ENCODE results near the gene TAS1R2. TPM values are rescaled to one million over a fixed set of nuclear protein-coding genes. Genes with fewer than 3 reads are reported as not detected.
A peak's percentile ranks its signal among the peaks of the same experiment; 100 is the strongest.

Gene TAS1R2
- total RNA-seq, 1 donor = not detected

GRCh38 chr1:18901952-18902522 is 42.6 kb upstream of the TAS1R2 start:
- DNase-seq (ENCODE audit: low read depth) = peak; percentile 25
- TF ChIP-seq CTCF (IDR thresholded peaks at IDR 0.05; ENCODE audit: insufficient read depth, low read length) = no peak
- peak overlapping the region; percentile 87 for H3K4me3 ChIP-seq (ENCODE audit: low read depth, low read length)

DNA sequence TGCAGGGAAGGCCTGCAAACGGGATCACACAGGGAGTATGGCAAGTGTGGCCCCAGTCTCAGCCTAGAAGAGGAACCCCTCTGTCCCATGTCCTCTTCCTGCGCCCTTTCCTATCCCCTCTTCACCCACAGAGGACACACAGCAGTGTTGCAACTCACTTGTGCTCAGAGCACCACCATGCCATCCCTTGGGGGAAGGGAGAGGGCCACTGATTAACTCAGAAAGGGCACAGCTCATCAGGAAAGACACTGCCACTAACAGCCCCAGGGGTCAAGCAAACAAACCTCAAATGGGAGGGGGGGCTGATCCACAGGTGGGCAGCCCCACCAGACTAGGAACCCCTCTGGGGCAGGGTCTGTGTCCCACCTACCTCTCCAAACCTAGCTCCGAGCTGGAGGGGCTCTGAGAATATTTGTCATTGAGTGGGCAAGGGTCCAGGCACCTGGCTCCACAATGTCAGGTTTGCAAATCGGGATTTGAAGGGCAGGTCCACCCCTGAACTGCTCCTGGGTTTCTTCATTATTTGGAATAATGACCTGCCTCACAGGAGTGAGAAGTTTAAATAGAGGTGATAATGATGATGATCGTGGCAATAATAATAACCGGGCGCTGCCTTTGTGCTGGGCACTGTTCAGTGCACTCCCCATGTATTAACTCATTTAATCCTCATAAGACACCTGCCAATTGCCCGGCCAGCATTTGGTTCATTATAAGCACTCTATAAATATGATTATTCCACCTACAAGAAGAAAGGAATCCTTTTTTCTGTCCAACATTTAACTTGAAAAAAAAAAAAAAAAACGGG is 41.9 kb upstream of the TAS1R2 start:
- TF ChIP-seq CTCF (IDR thresholded peaks at IDR 0.05; ENCODE audit: insufficient read depth, low read length) = no peak
- peak overlapping the region; percentile 87 for H3K4me3 ChIP-seq (ENCODE audit: low read depth, low read length)
- no peak for DNase-seq (ENCODE audit: low read depth)

- TF ChIP-seq CTCF (IDR thresholded peaks at IDR 0.05; ENCODE audit: insufficient read depth, low read length) = no peak
- no peak overlapping the region for H3K4me3 ChIP-seq (ENCODE audit: low read depth, low read length)
- peak; percentile 39 for DNase-seq (ENCODE audit: low read depth)
Measured at GRCh38 chr1:18900303-18900841, 40.9 kb upstream of the TAS1R2 start.

DNA sequence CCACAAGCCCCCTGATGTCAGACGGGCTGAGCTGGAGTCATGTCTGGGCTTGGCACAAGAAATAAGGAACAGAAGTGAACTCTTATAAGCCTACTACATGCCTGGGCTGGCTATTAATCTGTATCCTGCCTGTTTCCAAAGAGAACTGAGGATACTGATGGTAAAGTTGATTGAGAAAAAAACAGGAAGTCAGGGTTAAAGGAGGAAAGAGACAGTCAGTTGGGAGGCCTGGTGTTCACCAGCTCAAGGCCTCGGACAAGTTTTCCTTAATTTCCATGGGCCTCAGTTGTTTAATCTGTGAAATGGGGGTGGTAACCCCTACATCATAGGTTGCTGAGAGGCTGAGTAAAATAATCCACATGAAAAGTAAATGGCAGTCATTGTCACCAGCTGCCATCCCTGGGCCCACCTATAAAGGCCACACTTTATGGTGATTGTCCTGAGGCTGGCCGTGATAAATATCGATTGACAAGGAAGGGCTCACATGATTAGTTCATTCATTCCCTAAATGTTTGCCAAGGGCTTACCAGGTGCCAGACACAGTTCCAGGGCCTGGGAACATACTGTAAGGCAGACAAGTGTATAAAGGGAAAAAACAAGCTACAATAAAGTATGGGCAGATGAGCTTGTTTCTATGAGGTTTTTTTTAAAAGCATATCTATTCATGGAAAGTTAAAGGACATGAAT is 40.0 kb upstream of the TAS1R2 start:
- TF ChIP-seq CTCF (IDR thresholded peaks at IDR 0.05; ENCODE audit: insufficient read depth, low read length) = no peak
- H3K4me3 ChIP-seq (ENCODE audit: low read depth, low read length) = no peak overlapping the region
- DNase-seq (ENCODE audit: low read depth) = no peak

DNA sequence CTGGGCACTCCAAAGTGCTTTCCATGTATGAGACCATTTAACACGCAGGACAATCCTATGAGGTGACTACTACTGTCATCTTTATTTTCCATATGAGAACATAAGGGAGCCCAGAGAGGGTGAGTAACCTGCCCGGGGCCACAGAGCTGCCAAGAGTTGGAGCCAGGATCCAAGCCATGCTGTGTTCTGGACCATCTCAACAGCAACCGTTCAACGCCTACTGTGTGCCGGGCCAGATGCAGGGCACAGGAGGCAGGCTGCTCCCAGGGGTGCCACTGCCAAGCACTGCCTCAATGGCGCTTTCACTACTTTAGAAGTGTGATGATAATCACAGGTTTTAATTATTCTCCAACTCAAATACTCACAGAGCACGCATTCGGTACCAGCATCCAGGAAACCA is 39.1 kb upstream of the TAS1R2 start:
- DNase-seq (ENCODE audit: low read depth) = no peak
- no peak for TF ChIP-seq CTCF (IDR thresholded peaks at IDR 0.05; ENCODE audit: insufficient read depth, low read length)
- H3K4me3 ChIP-seq (ENCODE audit: low read depth, low read length) = no peak overlapping the region

DNA sequence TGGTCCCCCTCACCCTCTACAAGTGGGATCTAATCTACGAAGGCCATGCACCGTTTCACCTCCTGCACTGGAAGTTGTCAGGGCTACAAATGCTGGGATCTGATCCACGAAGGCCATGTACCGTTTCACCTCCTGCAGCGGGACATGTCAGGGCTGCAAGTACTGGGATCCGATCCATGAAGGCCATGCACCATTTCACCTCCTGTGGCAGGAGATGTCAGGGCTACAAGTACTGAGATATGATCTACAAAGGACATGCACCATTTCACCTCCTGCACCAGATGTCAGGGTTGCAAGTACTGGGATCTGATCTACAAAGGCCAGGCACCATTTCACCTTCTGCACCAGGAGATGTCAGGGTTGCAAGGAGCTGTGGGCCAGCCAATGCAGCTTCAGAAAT is 35.9 kb upstream of the TAS1R2 start:
- no peak overlapping the region for H3K4me3 ChIP-seq (ENCODE audit: low read depth, low read length)
- no peak for TF ChIP-seq CTCF (IDR thresholded peaks at IDR 0.05; ENCODE audit: insufficient read depth, low read length)
- no peak for DNase-seq (ENCODE audit: low read depth)
